GM19025 (cell line): ENCODE data around the gene MAGI2.

Experiments
- ATAC-seq: cut with Tn5 transposase; IDR thresholded peaks from one replicate; pipeline ENCODE4 v1.9.1; 2021; ENCODE audit warnings: mild to moderate bottlenecking, low read depth, moderate library complexity; ENCODE audit not compliant: unreplicated experiment

MAGI2 gene

DNA sequence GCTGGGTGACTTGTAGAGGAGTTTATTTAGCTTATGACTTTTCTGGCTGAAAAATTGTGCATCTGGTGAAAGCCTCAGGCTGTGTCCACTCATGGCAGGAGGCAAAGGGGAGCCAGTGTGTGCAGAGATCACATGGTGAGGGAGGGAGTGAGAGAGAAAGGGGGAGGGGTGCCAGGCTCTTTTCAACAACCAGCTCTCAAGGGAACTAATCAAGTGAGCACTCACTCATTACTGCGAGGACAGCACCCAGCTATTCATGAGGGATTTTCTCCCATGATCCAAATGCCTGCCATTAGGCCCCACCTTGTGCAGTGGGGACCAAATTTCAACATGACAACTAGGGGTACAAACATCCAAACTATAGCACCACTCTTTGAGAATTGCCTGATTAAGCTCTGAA, 590.2 kb downstream of the MAGI2 start:
- ATAC-seq: no peak

DNA sequence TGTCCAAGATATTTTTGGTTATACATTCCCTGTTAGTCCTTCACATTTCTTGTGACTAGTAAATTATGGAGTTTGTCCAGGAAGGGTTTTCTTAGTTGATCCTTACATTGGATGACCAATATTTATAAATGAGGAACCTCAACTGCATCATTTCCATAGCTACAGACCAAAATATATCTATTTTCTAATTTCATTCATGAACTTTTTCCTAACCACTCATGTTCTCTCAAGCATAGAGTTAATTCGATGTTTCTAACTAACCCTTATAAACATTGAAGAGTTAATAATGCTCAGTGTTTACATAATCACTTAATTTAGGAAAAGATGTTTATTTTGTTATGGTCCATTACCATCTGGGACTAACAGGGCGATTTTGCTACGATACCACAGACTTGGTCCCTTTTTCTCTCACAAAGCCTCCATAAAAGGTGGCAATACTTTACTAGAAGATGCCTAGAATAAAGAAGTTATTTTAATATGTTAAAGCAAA, 591.0 kb downstream of the MAGI2 start:
- ATAC-seq: no peak

DNA sequence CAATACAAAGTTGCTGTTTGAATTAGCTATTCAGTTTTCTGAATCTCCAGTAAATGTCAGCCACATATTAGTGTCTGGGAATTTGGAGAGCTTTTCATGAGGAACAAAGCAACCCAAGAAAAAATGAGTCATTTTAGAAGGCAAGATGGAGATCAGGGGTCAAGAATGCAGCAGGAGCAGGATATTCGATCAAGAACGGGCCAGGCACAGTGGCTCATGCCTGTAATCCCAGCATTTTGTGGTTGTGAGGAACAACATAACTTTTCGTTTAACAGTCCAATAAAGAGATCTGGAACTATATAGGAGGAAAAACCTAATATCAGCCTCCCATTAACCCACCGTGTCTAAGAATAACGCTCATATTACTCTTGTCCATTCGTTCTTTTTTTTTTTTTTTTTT, 600.5 kb downstream of the MAGI2 start:
- ATAC-seq: no peak

DNA sequence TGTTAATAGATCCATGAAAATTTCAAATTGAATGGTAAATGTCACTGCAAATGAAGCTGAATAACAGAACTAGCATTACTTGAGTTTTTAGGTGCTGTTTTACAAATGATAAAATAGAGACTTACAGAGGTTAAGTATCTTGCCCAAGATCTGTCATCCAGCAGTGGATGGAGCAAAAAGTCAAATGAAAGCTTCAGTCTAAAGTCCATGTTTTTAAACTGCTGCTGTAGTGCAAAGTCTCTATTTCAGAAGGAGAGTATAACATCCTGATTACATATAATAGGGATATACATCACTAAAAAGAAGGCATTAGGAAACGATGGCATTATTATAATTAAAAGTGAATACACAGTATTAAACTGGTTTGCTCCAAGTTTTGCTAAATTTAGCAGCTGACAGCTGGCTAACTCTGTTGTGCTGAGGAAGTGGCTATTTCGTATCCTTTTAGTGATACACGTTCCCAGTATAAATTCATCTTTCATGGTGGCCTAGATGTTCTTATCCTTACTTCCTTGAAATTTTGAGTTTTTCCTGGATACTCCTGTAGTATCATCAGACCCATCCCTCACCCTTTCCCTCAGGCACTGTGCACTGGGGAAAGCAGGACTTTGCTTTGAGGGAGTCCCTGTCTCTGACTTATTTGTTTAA, 603.2 kb downstream of the MAGI2 start:
- ATAC-seq: no peak

DNA sequence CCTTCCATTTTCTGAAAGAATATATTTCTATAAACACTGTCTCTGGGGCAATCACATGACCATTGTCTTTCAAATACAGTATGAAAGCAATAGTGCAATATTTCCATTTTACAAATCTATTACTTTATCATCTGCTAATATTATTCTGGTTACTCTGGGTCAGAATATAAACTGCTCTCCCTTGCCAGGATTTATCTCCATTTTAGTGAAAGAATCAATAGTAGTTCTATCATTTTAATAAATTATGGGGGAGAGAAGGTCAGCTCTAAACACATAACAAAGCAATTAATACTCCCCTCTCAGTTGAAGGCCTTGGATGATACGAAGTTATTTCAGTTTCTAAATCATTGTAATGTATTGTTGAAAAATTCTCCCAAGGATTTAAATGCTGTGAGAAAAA, 608.3 kb downstream of the MAGI2 start:
- no peak for ATAC-seq

DNA sequence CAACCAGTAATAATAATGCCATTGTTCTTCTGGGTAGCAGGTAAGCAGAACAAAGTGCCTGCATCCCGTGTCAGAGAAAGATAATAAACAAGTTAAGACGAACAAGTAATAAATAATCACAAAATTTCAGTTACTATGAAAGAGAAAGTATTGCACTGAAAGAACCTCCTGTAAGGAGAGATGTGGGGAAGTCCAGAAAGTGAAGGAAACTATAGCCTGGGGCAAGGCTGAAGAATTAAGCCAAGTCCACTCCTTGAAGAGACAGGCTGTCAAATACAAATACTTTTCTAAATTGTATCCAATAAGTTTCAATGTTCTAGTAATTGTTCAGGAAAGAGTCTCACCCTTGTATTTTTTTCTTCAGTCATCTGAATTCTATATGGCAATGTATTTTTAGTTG, 611.4 kb downstream of the MAGI2 start:
- no peak for ATAC-seq

DNA sequence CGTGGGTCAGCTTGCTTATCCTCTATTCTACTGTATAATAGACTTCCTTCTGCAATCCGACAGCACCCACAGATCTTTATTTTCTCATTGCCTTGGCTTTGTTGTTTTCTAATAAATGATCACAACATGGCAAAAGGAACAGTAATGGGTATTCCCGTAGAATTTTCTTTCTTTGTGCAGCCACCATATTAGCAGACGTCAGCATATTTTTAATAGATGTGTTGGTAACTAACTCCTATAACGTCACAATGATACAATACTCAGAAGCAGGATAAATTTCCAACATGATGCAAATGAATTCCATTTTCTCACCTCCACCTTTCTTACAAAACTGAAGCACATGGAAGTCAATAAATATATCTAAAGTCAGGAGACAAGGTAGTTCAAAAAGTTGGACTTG, 617.6 kb downstream of the MAGI2 start:
- no peak for ATAC-seq

DNA sequence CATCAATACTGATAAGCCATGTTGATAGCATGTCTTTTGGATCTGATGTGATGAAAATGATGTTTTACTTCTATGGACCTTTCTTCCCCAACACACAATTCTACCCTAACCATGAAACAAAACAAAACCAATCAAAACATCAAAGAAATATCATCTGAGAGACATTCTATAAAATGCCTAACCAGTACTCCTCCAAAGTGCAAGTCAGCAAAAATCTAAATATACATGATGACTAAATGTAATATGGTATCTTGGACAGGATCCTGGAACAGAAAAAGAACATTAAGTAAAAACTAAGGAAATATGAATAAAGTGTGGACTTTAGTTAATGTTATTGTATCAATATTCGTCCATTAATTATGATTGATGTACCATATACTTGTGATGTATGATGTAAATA, 625.1 kb downstream of the MAGI2 start:
- ATAC-seq: no peak

DNA sequence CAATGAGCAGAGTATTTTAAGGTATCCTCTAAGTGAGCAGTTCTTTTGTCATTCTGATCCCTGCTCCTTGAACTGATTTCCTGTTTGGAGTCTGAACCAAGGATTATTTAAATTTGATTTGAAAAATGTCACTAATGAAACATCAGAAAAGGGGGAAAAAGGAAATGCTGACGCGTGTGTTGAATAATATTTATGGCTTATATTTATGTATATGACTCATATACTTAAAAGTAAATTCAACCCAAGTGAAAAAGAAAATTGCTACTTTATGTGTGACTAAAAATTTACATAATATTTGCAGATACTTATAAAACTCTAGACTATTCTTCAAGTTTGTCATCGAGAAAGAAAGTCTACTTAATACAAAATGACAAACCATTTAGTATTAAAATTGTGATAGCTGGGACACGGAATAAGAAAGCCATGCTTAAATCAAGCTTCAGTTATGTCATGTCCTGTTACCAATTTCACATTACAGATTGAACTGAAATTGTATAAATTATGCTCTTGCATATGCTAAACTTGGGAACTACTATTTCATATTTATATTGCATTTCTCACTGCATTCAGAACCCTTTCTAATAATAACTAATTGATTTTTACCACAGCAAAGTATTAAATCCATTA, 649.9 kb downstream of the MAGI2 start:
- ATAC-seq: no peak

DNA sequence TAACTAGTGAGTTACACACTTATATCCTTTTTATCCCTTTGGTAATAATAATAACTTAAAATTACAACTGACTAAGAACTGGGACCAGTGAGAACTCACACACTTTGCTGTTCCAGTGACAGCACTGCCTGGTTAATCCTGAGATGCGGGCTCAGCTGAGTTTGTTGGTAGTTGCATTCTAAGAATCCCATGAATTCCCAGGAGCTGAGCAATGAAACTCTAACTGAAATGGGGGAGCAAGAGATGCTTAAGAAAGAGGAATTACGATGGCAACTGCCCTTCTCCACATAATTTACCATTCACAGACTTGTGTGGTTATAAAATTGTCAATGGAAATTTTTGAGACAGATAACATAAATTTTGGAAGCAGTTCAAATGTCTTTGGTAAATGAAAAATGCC, 659.4 kb downstream of the MAGI2 start:
- ATAC-seq: no peak

DNA sequence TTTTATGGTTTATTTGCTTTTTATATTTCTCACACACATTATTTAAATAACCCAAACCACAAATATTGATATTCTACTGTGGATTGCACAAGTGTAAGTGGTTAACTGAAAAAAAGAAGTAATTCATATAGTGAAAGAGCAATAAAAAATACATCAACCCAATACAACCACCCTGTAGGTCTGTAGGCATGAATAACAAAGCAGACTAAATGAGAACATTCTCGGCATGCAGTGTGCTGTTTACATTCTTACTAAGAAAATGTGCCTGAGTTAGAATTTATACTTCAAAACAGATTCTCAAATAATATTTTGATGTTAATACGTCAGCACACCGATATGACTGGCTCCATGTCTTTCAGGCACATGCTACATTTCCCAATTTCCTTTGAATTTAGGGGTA, 660.8 kb downstream of the MAGI2 start:
- ATAC-seq: no peak

DNA sequence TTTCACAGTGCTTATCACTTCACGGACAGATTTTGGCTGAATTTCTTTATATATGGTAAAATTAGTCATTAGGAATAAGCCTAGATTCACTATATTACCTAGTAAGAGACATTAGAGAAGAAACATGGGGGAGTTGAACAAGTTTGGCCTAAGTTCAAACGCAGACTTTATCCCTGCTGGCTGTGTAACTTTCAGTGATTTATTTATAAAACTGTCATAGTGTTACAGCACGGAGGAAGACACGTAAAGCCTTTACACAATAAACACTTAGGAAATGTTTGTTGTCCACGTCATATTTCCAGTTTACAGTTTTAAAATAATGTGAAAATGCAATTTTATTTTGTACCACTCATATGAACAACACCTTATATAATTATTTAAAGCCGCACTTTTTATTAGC, 661.5 kb downstream of the MAGI2 start:
- ATAC-seq: no peak

DNA sequence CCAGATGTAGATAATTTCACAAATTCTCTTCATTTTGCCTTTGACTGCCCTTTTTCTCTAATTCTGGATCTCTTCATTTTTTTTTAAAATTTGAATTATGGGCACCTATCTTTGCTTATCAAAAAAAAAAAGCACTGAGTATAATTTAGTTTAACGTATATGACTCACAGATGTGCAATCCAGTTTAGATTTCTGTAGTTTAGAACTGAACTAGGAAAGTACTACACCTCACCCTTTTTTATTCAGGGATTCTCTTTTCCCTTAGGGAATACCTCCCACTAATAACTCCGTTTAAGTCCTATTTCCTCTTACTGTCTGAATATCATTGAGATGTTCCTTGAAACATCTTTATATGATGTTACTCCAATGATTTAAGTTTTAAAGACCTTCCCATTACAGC, 665.0 kb downstream of the MAGI2 start:
- ATAC-seq: no peak

DNA sequence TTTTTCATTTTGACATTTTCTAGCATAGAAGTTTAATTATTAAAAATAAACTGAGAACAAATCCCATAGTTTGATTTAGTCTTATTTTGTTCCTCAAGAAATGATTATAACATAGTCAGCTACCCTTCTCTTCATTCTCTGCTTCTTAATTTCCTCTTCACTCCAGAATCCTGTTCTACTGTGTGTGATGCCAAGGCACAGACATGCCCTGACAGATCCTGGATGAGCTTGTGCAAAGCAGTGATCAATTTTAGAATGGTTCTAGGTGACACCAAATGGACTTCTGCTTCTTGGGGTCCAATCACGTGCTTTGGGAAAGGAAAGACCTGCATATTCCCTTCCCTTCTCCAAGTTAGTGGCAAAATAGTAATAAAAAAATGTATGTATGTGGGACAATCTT, 665.6 kb downstream of the MAGI2 start:
- ATAC-seq: no peak

DNA sequence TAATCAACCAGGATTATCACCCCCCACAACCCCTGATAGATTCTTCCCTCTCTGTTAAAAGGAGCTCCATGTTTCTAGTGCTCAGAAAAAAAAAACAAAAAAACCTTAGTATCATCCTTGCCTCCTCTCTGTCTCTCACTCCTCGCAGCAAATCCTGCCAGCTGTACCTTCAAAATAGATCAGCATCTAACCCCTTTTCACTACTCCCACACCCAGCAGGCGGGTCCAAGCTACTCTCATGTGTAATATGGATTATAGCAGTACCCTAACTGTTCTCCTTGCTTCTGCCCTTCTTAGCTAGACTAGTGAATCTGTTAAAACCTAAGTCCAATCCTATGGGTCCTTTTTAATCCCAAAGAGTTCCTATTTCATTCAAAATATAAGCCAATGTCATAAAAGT, 667.4 kb downstream of the MAGI2 start:
- no peak for ATAC-seq

DNA sequence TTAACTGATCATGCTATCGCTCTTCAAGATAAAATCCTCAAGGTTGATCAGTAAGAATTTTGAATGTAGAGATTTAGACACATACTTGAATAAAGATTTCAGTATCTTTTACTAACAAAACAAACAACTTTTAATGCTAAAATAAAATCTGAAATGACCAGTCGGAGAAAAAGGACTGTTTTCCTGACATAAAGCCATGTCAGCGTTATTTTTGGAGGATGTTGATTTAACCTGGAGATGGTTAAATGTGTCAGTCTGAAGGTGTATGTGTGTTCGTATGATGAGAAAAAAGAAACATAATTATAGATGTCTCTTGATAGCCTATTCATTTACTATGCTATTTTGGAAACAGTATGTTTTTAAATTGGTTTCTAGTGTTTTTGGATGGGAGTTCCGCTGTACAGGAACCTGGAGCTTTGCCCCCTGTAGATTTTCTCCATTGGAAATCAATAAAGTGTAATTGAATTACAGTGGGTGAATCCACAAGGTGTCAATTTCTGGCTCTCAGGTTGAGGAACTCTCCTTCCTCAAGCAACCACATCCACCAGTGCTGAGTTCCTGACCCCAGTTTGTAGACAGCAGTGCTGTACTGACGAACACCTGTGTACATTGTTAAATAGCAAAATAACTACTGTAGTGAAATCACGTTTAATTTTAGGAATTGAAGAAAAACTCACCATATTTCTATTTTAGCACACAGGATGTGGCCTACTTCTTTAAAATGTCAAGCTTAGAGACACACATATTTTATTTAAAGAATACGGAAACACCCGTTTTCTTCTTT, 670.1 kb downstream of the MAGI2 start:
- ATAC-seq: no peak

DNA sequence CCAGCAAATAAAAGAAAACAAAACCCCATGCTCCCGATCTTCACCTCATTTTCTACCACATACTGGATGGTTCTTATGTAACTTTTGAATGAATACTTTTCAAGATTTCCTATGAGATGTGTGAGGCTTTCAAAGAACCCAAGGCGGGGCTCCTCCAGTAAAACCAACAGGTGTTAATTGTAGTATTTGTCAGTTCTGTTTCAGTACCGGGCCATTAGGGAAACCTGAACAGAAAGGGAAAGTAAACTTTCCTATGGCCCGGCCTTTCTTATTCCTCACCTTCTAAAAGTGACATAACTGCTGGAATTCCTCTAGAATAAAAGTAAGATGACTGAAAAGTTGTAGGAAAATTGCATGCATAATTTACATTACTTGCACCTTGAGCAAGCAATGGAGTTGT, 672.9 kb downstream of the MAGI2 start:
- ATAC-seq: no peak

DNA sequence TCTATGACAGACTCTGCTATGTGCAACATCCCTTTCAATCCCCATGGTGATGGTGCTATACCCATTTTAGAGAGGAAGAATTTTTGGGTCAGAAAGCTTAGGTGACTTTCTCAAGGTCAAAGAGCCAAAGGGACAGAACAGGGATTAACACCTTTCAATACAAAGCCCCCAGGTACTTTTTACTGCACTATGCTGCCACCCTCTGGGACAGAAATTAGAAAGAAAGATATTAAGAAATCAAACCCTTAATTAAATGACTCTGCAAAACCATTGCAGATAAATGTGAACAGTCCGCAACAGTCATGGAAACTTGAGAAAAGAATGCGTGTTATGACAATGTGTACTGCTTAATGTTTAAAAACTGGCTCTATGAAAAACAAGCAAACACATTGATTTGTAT, 673.7 kb downstream of the MAGI2 start:
- no peak for ATAC-seq

DNA sequence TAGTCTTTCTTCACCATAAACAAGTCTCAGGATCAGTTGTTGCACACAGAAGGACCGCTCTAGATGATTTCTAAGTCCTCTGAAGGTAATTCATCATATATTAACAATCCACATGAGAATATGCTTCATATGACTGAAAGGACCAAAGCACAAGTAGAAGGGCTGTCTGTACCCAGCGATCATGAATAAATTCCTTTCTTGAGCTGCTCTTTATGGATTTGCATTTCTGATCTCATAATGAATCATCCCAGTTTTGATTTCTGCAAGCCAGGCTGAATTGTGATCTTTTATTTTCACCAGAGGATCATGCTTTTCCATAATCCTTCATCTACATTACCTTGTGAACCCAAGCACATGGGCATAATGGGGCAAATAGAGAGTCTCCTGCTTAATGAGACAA, 675.6 kb downstream of the MAGI2 start:
- ATAC-seq: no peak

DNA sequence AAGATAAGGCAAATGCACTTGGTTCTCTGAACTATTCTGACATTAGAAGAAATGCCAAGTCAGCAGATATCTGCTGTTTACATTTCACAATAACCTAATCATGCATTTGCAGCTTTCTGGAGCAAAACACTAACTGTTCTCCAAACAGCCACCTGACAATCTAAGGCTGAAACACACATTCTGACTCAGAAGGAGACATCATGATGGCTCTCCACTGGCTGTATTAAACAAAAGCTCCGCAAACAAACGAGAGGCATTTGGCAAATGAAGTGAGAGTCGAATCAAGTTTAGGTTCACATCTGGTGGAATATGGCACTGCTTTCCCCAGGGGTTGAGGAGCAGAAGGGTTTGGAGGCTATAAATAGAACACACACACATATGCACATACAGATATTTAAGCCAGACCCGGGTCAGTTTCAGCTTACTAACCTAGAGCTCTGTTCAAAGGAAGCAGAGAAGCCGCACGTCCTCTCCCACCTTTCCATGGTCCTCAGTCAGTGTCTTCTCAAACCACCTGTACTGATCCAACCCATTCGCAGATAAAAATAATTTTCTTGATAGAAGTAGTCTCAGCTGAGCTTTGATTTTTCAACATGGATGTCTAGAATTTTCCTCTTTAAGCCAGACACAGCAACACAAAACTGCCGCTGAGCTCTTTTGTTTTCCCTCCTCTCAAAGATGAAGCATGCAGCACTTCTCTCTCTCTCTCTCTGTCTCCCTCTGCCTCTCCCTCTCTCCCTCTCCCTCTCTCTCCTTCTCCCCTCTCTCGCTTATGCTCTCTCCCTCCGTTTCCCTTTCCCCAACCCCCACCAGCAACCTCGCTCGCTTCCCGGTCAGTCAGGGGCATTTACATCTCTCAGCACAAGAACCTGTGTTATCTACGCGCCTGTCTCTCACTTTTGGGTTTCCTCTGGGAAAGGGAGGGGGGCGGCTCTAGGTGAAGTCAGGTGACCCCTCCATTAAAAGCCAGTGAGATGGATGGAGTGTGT, 682.8 kb downstream of the MAGI2 start:
- no peak for ATAC-seq
